Breast epithelium (tissue), 3 donors: ENCODE results near the gene ADORA1.

Experiments used
- POLR2A ChIP-seq: fragments of 450-650 bp; IDR thresholded peaks from one replicate; pipeline ENCODE4 v1.6.1; 2016; ENCODE audit warnings: antibody characterized with exemption, mild to moderate bottlenecking, moderate library complexity
- POLR2AphosphoS5 ChIP-seq, 3 donors: sonication (generic); formaldehyde crosslinking; IDR thresholded peaks; one replicate each; pipeline ENCODE4 v1.6.1; 2017; ENCODE audit warnings: antibody characterized with exemption in 3 of 3
- TF ChIP-seq, protein P1 (sequence below), 3 donors: fragments of 450-650 bp; IDR thresholded peaks; one replicate each; pipeline ENCODE4 v1.5.1; 2016 to 2017; ENCODE audit warnings: antibody characterized with exemption in 3 of 3, mild to moderate bottlenecking in 3 of 3, moderate library complexity in 3 of 3

DNA sequence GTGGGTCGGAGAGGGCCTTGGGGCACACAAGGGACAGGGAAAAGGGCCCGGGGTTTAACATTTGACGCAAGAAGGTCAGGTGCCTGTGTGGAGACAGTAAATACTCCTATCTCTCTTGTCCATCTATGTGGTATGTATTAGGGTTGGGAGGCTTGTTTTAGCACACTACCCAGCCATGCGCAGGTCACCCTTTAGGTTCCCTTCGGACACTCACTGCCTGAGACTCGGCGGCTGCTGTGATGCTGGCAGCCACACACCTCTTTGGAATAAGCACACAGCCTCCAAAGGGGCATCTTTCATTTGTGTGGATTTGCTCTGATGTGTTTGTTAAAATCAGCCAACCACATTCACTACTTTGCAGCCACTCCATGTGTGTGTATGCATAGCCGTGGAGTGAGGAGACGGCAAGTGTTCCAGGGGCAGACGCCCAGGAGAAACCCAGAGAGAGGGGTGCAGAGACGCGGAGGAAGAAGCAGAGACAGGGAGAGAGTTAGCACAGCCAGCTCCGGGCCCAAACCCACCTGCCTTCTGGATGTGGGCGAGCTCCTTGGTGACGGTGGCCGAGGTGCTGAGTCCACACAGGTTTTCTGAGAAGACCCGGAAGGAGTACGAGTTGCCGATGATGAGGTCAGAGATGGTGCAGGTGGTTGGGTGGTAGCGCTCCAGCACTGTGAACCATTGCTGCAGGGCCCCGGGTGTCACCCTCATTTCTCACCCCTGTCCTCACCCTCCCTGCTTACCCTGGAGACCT is 42.4 kb downstream of the ADORA1 start:
- TF ChIP-seq, protein P1, sequence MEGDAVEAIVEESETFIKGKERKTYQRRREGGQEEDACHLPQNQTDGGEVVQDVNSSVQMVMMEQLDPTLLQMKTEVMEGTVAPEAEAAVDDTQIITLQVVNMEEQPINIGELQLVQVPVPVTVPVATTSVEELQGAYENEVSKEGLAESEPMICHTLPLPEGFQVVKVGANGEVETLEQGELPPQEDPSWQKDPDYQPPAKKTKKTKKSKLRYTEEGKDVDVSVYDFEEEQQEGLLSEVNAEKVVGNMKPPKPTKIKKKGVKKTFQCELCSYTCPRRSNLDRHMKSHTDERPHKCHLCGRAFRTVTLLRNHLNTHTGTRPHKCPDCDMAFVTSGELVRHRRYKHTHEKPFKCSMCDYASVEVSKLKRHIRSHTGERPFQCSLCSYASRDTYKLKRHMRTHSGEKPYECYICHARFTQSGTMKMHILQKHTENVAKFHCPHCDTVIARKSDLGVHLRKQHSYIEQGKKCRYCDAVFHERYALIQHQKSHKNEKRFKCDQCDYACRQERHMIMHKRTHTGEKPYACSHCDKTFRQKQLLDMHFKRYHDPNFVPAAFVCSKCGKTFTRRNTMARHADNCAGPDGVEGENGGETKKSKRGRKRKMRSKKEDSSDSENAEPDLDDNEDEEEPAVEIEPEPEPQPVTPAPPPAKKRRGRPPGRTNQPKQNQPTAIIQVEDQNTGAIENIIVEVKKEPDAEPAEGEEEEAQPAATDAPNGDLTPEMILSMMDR (IDR thresholded peaks at IDR 0.05), result no peak
- TF ChIP-seq POLR2A (no peak), POLR2AphosphoS5 (IDR thresholded peaks at IDR 0.05) (no peak)
